ENCODE results near the gene SPPL2B.
"Not testable (repeated sequence)": the region's sequence is repeated elsewhere in the genome, so short reads cannot be mapped to it uniquely, and the experiment has no call there.

SPPL2B gene

DNA sequence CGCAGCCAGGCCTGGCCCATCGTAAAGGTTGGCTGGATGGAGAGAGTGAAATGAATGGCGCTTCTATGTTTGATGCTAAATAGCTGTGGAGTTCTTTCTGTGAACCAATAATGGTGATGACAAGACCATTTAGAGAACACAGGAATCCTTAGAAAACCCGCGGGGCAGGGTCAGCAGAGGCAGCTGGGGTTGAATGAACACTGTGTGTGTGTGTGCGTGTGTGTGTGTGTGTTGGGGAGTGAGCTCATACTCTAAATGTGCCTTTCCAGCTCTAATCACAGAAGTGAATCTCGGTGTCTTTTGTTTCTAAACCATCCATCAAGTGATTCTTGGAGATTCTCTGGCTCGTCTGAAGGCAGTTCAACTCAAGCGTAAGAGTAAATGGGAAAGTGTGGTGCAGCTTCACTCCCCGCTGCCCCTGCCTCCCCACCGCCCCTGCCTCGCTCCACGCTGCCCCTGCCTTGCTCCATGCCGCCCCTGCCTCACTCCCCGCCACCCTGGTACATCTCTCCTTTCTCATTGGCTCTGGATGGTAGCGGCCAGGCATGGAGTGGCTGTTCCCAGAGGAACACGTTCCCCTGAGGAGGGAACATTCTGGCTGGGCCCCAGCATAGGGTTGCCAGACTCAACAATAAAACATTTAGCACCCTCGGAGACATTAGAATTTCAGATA is 52.8 kb downstream of the SPPL2B start:
- no peak for DNase-seq (ENCODE audit: low spot score)

DNA sequence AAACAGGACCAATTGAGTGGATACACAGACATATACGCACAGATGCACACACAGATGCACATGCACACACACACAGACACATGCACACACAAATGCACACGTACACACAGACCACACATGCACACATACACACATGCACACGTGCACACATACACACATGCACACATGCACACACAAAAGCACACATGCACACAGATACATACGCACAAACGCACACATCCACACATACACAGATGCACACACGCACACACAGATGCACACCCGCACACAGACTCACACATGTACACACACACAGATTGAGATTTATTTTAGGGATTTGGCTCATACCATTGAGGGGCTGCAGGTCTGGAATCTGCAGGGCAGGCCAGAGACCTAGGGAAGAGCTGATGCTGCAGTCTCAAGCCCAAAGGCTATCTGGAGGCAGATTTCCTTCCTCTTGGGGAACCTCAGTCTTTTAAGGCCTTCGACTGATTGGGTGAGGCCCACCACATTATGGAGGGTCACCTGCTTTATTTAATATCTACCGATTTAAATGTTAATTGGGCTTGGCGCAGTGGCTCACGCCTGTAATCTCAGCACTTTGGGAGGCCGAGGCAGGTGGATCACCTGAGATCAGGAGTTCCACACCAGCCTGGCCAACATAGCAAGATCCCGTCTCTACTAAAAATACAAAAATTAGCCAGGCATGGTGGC is 54.2 kb downstream of the SPPL2B start:
- DNase-seq (ENCODE audit: low spot score), result no peak

DNA sequence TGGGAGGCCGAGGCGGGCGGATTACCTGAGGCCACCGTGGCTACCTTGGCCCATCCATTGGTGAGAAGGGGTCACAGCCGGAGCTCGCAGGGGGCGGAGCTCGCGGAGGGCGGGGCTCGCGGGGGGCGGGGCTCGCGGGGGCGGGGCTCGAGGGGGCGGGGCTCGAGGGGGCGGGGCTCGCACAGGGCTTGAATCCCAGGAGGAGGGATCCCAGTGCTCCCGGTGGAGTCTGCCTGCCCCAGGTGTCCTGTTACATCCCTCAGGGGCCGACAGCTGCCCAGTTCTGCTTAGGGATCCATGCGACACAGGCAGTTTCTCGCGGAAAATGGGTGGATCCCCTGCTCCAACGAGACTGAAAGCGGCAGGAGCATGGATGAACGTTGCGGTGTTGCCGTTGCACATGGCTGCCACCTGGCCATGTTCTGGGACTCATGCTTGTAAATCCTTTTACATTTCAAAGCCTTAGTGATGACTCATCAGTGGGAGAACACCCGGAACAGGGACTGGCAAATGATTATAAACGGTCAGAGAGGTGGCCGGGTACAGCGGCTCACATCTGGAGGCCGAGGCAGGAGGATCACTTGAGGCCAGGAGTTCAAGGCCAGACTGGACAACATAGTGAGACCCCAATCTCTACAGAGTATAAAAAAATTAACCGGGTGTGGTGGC is 56.7 kb downstream of the SPPL2B start:
- DNase-seq (ENCODE audit: low spot score), result peak; percentile 82

DNA sequence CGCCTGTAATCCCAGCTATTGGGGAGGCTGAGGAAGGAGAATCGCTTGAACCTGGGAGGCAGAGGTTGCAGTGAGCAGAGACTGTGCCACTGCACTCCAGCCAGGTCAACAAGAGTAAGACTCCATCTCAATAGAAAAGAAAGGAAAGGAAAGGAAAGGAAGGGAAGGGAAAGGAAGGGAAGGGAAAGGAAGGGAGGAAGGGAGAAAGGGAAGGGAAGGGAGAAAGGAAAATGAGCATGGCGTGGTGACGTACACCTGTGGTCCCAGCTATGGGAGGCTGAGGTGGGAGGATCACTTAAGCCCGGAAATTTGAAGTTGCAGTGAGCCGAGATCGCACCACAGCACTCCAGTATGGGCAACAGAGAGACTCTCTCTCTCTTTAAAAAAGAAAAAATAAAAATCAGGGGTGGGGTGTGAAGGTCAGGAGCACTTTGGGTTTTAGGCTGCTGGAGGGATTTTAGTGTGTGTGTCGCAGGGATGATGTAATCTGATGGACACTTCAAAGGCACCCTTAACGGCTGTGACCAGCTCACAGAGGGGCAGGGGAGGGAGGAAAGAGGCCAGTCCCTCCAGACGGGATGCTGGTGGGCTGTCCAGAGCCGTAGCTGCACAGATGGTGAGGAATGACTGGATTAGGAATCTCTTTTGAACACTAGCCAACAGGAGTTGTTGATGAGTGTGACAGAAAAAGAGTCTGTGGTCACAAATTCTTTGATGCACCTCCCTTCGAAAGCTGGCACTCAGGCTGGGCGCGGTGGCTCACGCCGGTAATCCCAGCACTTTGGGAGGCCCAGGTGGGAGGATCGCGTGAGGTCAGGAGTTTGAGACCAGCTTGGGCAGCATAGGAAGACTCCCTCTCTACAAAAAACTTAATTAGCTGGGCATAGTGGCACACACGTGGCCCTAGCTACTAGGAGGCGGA is 59.1 kb downstream of the SPPL2B start:
- DNase-seq (ENCODE audit: low spot score), result no peak

GRCh38 chr19:2389594-2389993 is 61.1 kb downstream of the SPPL2B start:
- no peak for DNase-seq (ENCODE audit: low spot score)

- DNase-seq (ENCODE audit: low spot score), result no peak
These were observed 62.7 kb downstream of the SPPL2B start for GRCh38 chr19:2391118-2391725.

- DNase-seq (ENCODE audit: low spot score), result no peak
These were observed 63.9 kb downstream of the SPPL2B start for GRCh38 chr19:2392366-2392765.

GRCh38 chr19:2392899-2393298 is 64.4 kb downstream of the SPPL2B start:
- not testable (repeated sequence) for DNase-seq (ENCODE audit: low spot score)

DNA sequence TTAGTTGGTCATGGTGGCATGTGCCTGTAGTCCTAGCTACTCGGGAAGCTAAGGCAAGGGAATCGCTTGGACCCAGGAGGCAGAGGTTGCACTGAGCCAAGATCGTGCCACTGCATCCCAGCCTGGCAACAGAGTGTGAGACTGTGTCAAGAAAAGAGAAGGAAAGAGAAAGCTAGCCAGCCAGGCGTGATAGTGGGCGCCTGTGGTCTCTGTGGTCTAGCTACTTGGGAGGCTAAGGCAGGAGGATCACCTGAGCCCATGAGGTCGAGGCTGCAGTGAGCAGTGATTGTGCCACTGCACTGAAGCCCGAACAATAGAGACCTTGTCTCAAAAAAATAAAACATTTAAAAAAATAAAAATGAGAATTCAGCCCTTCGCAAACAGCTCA is 65.6 kb downstream of the SPPL2B start:
- DNase-seq (ENCODE audit: low spot score), result no peak

GRCh38 chr19:2394442-2395292 is 66.2 kb downstream of the SPPL2B start:
- DNase-seq (ENCODE audit: low spot score), result no peak

- DNase-seq (ENCODE audit: low spot score), result not testable (repeated sequence)
These were observed 66.9 kb downstream of the SPPL2B start for GRCh38 chr19:2395293-2395829.

DNA sequence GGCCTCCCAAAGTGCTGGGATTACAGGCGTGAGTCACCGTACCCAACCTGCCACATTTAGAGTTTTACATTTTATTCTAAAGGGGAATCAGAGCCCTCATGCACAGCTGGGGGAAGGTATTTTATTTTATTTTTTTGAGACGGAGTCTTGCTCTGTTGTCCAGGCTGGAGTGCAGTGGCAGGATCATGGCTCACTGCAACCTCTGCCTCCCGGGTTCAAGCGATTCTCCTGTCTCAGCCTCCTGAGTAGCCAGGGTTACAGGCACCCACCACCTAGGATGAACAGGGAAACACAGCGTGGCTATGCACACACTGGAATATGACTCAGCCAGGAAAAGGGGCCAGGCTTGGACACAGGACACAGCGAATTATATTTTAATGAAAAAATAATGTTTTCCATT is 68.7 kb downstream of the SPPL2B start:
- DNase-seq (ENCODE audit: low spot score), result not testable (repeated sequence)

GRCh38 chr19:2398735-2399305 is 70.3 kb downstream of the SPPL2B start:
- no peak for DNase-seq (ENCODE audit: low spot score)

DNA sequence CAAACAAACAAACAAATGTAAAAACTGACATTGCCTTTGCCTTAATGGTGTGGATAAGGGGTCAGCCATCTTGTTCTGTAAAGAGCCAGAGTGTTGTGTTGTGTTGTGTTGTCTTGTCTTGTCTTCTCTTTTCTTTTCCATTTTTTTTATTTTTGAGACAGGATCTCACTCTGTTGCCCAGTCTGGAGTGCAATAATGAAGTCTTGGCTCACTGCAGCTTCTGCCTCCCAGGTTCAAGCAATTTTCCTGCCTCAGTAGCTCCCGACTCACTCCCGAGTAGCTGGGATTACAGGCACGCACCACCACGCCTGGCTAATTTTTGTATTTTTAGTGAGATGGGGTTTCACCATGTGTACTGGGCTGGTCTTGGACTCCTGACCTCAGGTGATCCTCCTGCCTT is 71.1 kb downstream of the SPPL2B start:
- no peak for DNase-seq (ENCODE audit: low spot score)
